Erythroblast (primary cell): ENCODE measurements around the gene ZSCAN25.

ENCODE experiments used
- GATA1 ChIP-seq: IDR thresholded peaks from 2 replicates; pipeline ENCODE4 v1.6.1; 2011; ENCODE audit warnings: low read depth, mild to moderate bottlenecking, control low read depth, low read length, moderate library complexity
- POLR2A ChIP-seq: IDR thresholded peaks from 2 replicates; pipeline ENCODE4 v1.6.1; 2011; ENCODE audit warnings: mild to moderate bottlenecking, low read length

GRCh38 chr7:99607548-99607947 lies 9.2 kb upstream of the ZSCAN25 start:
- TF ChIP-seq POLR2A (no peak), GATA1 (no peak)
